A549 (cell line): Measurements from ENCODE around the gene OPCML. TPM values are rescaled to one million over a fixed set of nuclear protein-coding genes. Genes with fewer than 3 reads are reported as not detected.

Experiments used
- ATAC-seq, 2 experiments: fragments of 200-7000 bp in 1 of 2; fragments of >200 bp in 1 of 2; cut with Nextera tagmentation in 1 of 2; cut with Tn5 transposase in 1 of 2; 3 replicates each; pipeline versions ENCODE4 v1.8.0 to v1.9.1; 2018 to 2020; ENCODE audit warnings: mild to moderate bottlenecking in 1 of 2, moderate library complexity in 1 of 2
- CTCF ChIA-PET: fragments of 300-600 bp; sonication (Branson Sonifier 250); formaldehyde crosslinking; extraction: SDS; loops from one replicate; lab custom pipeline; 2021; ENCODE audit warnings: antibody characterized with exemption, inconsistent platforms; lab: Yijun Ruan, JAX
- POLR2A ChIA-PET: fragments of 350-600 bp; formaldehyde crosslinking; extraction: SDS; loops from one replicate; lab custom pipeline; 2021; ENCODE audit warnings: antibody characterized with exemption, inconsistent platforms; lab: Yijun Ruan, JAX
- DNase-seq, 2 experiments: peaks; one replicate each; pipeline versions ENCODE4 v3.0.0 to v3.0.0-alpha.2; 2011 to 2016; ENCODE audit warnings: low read depth in 1 of 2, low spot score in 1 of 2
- FAIRE-seq: peaks from 2 replicates; lab custom pipeline; 2011; peaks lifted over from hg19 to GRCh38; lab: Jason Lieb, UNC
- H3K27ac ChIP-seq, 2 experiments: fragments of >200 bp; sonication (Bioruptor Twin); formaldehyde crosslinking; 3 replicates each; pipeline ENCODE4 v1.5.1; 2016 to 2017
- H3K4me1 ChIP-seq: fragments of >200 bp; sonication (Bioruptor Twin); formaldehyde crosslinking; 3 replicates; pipeline ENCODE4 v1.6.1; 2016
- H3K4me2 ChIP-seq: fragments of >200 bp; sonication (Bioruptor Twin); formaldehyde crosslinking; 3 replicates; pipeline ENCODE4 v1.6.1; 2016
- H3K4me3 ChIP-seq: fragments of >200 bp; sonication (Bioruptor Twin); formaldehyde crosslinking; 3 replicates; pipeline ENCODE4 v1.5.1; 2016
- H3K9me3 ChIP-seq: fragments of >200 bp; sonication (Bioruptor Twin); formaldehyde crosslinking; 3 replicates; pipeline ENCODE4 v1.6.1; 2016
- CBX8 ChIP-seq: fragments of 200-600 bp; sonication (generic); IDR thresholded peaks from 2 replicates; pipeline ENCODE4 v1.6.1; 2016
- CEBPB ChIP-seq, 2 experiments: fragments of >200 bp in 1 of 2; sonication (Bioruptor Twin) in 1 of 2; formaldehyde crosslinking in 1 of 2; IDR thresholded peaks; 2 replicates each; pipeline ENCODE4 v1.6.1; 2012 to 2016
- EHF ChIP-seq: fragments of 250-450 bp; sonication (Bioruptor Pico); IDR thresholded peaks from 2 replicates; pipeline ENCODE4 v1.5.0; 2020; ENCODE audit warnings: mild to moderate bottlenecking
- EHMT2 ChIP-seq: fragments of 200-600 bp; sonication (generic); IDR thresholded peaks from 2 replicates; pipeline ENCODE4 v1.6.1; 2016; ENCODE audit warnings: antibody characterized with exemption, low read depth, mild to moderate bottlenecking, moderate library complexity
- EP300 ChIP-seq, 2 experiments: fragments of >200 bp; sonication (Bioruptor Twin); formaldehyde crosslinking; IDR thresholded peaks; 2 replicates in 1 of 2; 3 replicates in 1 of 2; pipeline ENCODE4 v1.6.1; 2016 to 2017
- ESRRA ChIP-seq: fragments of 150-350 bp; IDR thresholded peaks from 2 replicates; pipeline ENCODE4 v1.6.1; 2014; ENCODE audit warnings: mild to moderate bottlenecking, low read length, borderline replicate concordance
- FOSB ChIP-seq: fragments of 250-450 bp; sonication (Bioruptor Pico); IDR thresholded peaks from 2 replicates; pipeline ENCODE4 v1.5.0; 2020; ENCODE audit warnings: mild to moderate bottlenecking, moderate library complexity
- FOXS1 ChIP-seq: fragments of 250-450 bp; sonication (Bioruptor Pico); IDR thresholded peaks from 2 replicates; pipeline ENCODE4 v1.5.0; 2020; ENCODE audit warnings: mild to moderate bottlenecking, moderate library complexity
- GATA3 ChIP-seq: IDR thresholded peaks from 2 replicates; pipeline ENCODE4 v1.6.1; 2012; ENCODE audit warnings: borderline replicate concordance
- HDAC2 ChIP-seq: fragments of 200-600 bp; sonication (generic); IDR thresholded peaks from 2 replicates; pipeline ENCODE4 v1.6.1; 2016
- HEYL ChIP-seq: fragments of 250-450 bp; sonication (Bioruptor Pico); IDR thresholded peaks from 2 replicates; pipeline ENCODE4 v1.8.0; 2021; ENCODE audit warnings: mild to moderate bottlenecking, moderate library complexity
- HOXB13 ChIP-seq: fragments of 250-450 bp; sonication (Bioruptor Pico); IDR thresholded peaks from 2 replicates; pipeline ENCODE4 v1.5.0; 2020; ENCODE audit warnings: low read depth, mild to moderate bottlenecking, moderate library complexity
- JUNB ChIP-seq: fragments of >200 bp; sonication (Bioruptor Twin); formaldehyde crosslinking; IDR thresholded peaks from 2 replicates; pipeline ENCODE4 v1.6.1; 2016
- KDM5A ChIP-seq: fragments of 200-600 bp; sonication (generic); IDR thresholded peaks from 2 replicates; pipeline ENCODE4 v1.6.1; 2016; ENCODE audit warnings: antibody characterized with exemption, mild to moderate bottlenecking
- NFE2L2 ChIP-seq: fragments of 150-350 bp; conservative IDR thresholded peaks from 2 replicates; pipeline ENCODE4 v1.6.1; 2014; ENCODE audit warnings: low read length
- POLR2A ChIP-seq: IDR thresholded peaks from 2 replicates; pipeline ENCODE4 v1.6.1; 2012; ENCODE audit warnings: mild to moderate bottlenecking, low read length
- POLR2AphosphoS2 ChIP-seq: conservative IDR thresholded peaks from 2 replicates; pipeline ENCODE4 v1.6.1; 2012; ENCODE audit warnings: low read length, improper control_type of control experiment, inconsistent platforms
- RAD21 ChIP-seq, 2 experiments: fragments of >200 bp in 1 of 2; sonication (Bioruptor Twin) in 1 of 2; formaldehyde crosslinking in 1 of 2; IDR thresholded peaks in 1 of 2; conservative IDR thresholded peaks in 1 of 2; 2 replicates in 1 of 2; 3 replicates in 1 of 2; pipeline ENCODE4 v1.6.1; 2012 to 2018; ENCODE audit warnings: inconsistent platforms in 1 of 2
- RCOR1 ChIP-seq: fragments of 150-350 bp; IDR thresholded peaks from 2 replicates; pipeline ENCODE4 v1.6.1; 2014; ENCODE audit warnings: antibody characterized with exemption, low read length, low read depth
- RFX5 ChIP-seq: fragments of 450-650 bp; IDR thresholded peaks from 2 replicates; pipeline ENCODE4 v1.7.1; 2014; ENCODE audit warnings: antibody characterized with exemption, mild to moderate bottlenecking, moderate library complexity
- RNF2 ChIP-seq: fragments of 200-600 bp; sonication (generic); IDR thresholded peaks from 2 replicates; pipeline ENCODE4 v1.6.1; 2016; ENCODE audit warnings: low read depth, mild to moderate bottlenecking, antibody characterized with exemption, moderate library complexity, borderline replicate concordance
- SMC3 ChIP-seq: fragments of >200 bp; sonication (Bioruptor Twin); formaldehyde crosslinking; IDR thresholded peaks from 3 replicates; pipeline ENCODE4 v1.6.1; 2018; ENCODE audit warnings: inconsistent platforms
- SREBF2 ChIP-seq: fragments of 450-650 bp; IDR thresholded peaks from 2 replicates; pipeline ENCODE4 v1.6.1; 2014; ENCODE audit warnings: mild to moderate bottlenecking, moderate library complexity
- TFCP2L1 ChIP-seq: fragments of 250-450 bp; sonication (Bioruptor Pico); IDR thresholded peaks from 2 replicates; pipeline ENCODE4 v1.5.0; 2021; ENCODE audit warnings: mild to moderate bottlenecking
- ZSCAN20 ChIP-seq: fragments of 250-450 bp; sonication (Bioruptor Pico); IDR thresholded peaks from 2 replicates; pipeline ENCODE4 v1.8.0; 2022; ENCODE audit warnings: mild to moderate bottlenecking, moderate library complexity
- WGBS: methylation state at CpG from one replicate; pipeline ENCODE4 v1.1.6; 2017; ENCODE audit errors: missing lambda C conversion rate; 5-methylcytosine and 5-hydroxymethylcytosine counted together
- polyA plus RNA-seq, 4 experiments: library from polyadenylated mRNA; depleted of rRNA in 3 of 4; stranded (reverse); fragments of >200 nt; fragmentation: RNase III in 1 of 4; extraction: RNeasy Plus Mini Kit Qiagen cat#74134 plus additional on column Dnase treatment in 1 of 4; gene quantifications; 2 replicates in 3 of 4; 3 replicates in 1 of 4; pipeline ENCODE4 v1.2.3, GENCODE V29; 2011 to 2017
- TF ChIP-seq, protein P1 (sequence below): fragments of 250-450 bp; sonication (Bioruptor Pico); IDR thresholded peaks from 2 replicates; pipeline ENCODE4 v1.5.0; 2020; ENCODE audit warnings: low read depth, mild to moderate bottlenecking, moderate library complexity
- TF ChIP-seq, protein P2 (sequence below): fragments of >200 bp; sonication (Bioruptor Twin); formaldehyde crosslinking; IDR thresholded peaks from 3 replicates; pipeline ENCODE4 v1.5.1; 2016
- TF ChIP-seq, protein P3 (sequence below): fragments of 450-650 bp; IDR thresholded peaks from 2 replicates; pipeline ENCODE4 v1.6.1; 2014; ENCODE audit warnings: antibody characterized with exemption
- TF ChIP-seq, protein P4 (sequence below): fragments of 200-600 bp; sonication (generic); IDR thresholded peaks from 2 replicates; pipeline ENCODE4 v1.6.1; 2016; ENCODE audit warnings: antibody characterized with exemption, mild to moderate bottlenecking, moderate library complexity

OPCML gene
- polyA plus RNA-seq, 2 of the 4 experiments (the other 2 are of a cell fraction) = not detected

DNA sequence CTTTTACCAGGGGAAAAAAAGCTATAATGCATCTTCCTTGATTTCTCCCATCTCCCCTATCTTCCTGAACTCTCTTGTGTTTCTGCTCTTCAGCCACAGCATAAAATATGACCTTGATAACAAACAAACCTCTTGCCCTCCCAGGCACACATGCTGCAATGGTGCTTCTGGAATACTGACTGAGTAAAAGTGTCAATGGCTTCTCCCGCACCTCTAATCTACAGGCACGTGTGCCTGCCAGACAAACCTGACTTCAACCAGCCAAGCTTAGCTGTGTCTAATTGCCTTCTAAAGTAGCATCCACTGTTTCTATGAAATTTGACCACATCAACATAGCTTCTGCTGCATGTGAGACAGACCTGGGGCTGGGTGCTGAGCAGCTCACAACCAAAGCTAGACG is 12.7 kb downstream of the OPCML start:
- Histone ChIP-seq H3K9me3 (no peaks in the 10 kb centered on the region), H3K27ac (no peak overlapping the region), H3K4me2 (no peak overlapping the region), H3K4me3 (no peak overlapping the region), H3K4me1 (no peaks in the 10 kb centered on the region)
- no peak for ATAC-seq
- ChIA-PET POLR2A (no interaction called here), CTCF (interaction anchor here (1.5 kb wide), 1 partner anchor 9 kb away, joined by 3 read pairs; no protein-coding TSS in a partner anchor)
- DNase-seq = no peak
- no peak for FAIRE-seq
- no peak for TF ChIP-seq CEBPB (IDR thresholded peaks at IDR 0.05)
- TF ChIP-seq JUNB = no peak
- TF ChIP-seq, protein P1, sequence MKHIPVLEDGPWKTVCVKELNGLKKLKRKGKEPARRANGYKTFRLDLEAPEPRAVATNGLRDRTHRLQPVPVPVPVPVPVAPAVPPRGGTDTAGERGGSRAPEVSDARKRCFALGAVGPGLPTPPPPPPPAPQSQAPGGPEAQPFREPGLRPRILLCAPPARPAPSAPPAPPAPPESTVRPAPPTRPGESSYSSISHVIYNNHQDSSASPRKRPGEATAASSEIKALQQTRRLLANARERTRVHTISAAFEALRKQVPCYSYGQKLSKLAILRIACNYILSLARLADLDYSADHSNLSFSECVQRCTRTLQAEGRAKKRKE (CRISPR knock-in tag) = no peak
- 46% methylated on average over 3 of the region's 3 CpGs for WGBS

DNA sequence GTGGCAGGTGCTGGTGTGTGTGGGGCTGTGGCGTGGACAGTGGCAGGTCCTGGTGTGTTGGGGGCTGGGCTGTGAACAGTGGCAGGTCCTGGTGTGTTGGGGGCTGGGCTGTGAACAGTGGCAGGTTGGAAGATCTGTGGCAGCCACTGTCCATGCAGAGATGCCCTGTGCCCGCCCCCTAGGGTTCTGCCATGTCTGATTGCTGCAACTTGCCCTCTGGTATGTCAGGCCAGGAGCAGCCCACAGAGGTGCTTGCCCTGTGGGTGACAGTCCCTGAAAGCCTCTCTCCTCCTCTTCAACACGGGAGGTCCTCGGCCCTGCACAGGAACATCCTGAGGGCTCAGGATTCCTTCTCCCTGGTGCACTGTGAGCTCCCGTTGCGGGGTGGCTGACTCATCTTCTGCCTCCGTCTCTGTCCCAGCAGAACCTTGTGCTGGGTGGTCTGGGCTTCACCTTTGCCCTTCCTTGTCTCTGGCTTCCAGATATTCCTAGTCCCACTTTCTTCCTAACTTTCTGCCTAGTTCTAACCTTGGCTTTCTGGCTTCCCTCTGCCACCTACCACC is 13.5 kb downstream of the OPCML start:
- no peaks in the 10 kb centered on the region for H3K4me1 ChIP-seq
- WGBS = 0% methylated on average over 5 of the region's 7 CpGs
- no peak overlapping the region for H3K27ac ChIP-seq
- no peaks in the 10 kb centered on the region for H3K9me3 ChIP-seq
- CTCF ChIA-PET = no interaction called here
- TF ChIP-seq NFE2L2 = no peak
- no peak for TF ChIP-seq EHMT2
- no peak for TF ChIP-seq ESRRA
- TF ChIP-seq EHF = no peak
- TF ChIP-seq POLR2AphosphoS2 = no peak
- no peak for TF ChIP-seq RNF2
- no peak for TF ChIP-seq FOSB (CRISPR knock-in tag)
- TF ChIP-seq RFX5 = no peak
- no peak for TF ChIP-seq FOXS1
- no peak for TF ChIP-seq GATA3
- no peak for TF ChIP-seq CBX8
- TF ChIP-seq CEBPB (IDR thresholded peaks at IDR 0.05) = no peak
- no peak for TF ChIP-seq SREBF2
- TF ChIP-seq, all 56 proteins: peak for 0
- no peak overlapping the region for H3K4me3 ChIP-seq
- FAIRE-seq (no peak), DNase-seq (no peak), ATAC-seq (no peak)
- POLR2A ChIA-PET = no interaction called here
- no peak overlapping the region for H3K4me2 ChIP-seq

DNA sequence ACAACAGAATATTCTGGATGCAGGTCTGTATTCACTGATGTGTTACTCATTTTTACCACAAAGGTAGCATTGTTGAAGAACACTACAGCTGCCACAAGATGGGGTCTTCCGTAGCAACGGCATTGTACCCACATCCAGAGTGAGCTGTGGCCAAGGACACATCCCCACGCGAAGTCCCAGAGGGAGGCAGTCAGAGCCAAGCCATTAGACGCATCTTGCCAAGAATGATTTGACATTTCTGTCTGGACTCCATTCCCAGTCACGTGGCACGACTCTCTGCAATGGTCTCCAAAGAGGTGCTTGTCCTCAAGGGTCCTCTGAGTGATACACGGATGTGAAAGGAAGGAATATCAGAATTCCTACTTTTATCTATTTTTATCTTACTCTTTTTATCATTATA is 15.5 kb downstream of the OPCML start:
- FAIRE-seq = no peak
- CTCF ChIA-PET = no interaction called here

More for the DNA sequence above, 15.5 kb downstream of the OPCML start:
- Histone ChIP-seq H3K4me1 (no peaks in the 10 kb centered on the region), H3K9me3 (no peaks in the 10 kb centered on the region), H3K4me2 (no peak overlapping the region), H3K27ac (no peak overlapping the region)
- DNase-seq = no peak
- 30% methylated on average over 8 of the region's 8 CpGs for WGBS
- ATAC-seq = no peak
- no peak for TF ChIP-seq TFCP2L1 (CRISPR knock-in tag)
- TF ChIP-seq RCOR1 = no peak
- TF ChIP-seq, protein P2, sequence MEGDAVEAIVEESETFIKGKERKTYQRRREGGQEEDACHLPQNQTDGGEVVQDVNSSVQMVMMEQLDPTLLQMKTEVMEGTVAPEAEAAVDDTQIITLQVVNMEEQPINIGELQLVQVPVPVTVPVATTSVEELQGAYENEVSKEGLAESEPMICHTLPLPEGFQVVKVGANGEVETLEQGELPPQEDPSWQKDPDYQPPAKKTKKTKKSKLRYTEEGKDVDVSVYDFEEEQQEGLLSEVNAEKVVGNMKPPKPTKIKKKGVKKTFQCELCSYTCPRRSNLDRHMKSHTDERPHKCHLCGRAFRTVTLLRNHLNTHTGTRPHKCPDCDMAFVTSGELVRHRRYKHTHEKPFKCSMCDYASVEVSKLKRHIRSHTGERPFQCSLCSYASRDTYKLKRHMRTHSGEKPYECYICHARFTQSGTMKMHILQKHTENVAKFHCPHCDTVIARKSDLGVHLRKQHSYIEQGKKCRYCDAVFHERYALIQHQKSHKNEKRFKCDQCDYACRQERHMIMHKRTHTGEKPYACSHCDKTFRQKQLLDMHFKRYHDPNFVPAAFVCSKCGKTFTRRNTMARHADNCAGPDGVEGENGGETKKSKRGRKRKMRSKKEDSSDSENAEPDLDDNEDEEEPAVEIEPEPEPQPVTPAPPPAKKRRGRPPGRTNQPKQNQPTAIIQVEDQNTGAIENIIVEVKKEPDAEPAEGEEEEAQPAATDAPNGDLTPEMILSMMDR = no peak
- TF ChIP-seq ZSCAN20 = no peak
- TF ChIP-seq POLR2A = no peak
- no peak for TF ChIP-seq EP300 (IDR thresholded peaks at IDR 0.05)
- no peak for TF ChIP-seq KDM5A
- no peak for TF ChIP-seq RAD21 (conservative IDR thresholded peaks at IDR 0.05 in 1 of 2, IDR thresholded peaks at IDR 0.05 in 1 of 2)
- TF ChIP-seq HEYL = no peak
- no peak for TF ChIP-seq HDAC2
- no peak for TF ChIP-seq JUNB
- TF ChIP-seq, protein P3, sequence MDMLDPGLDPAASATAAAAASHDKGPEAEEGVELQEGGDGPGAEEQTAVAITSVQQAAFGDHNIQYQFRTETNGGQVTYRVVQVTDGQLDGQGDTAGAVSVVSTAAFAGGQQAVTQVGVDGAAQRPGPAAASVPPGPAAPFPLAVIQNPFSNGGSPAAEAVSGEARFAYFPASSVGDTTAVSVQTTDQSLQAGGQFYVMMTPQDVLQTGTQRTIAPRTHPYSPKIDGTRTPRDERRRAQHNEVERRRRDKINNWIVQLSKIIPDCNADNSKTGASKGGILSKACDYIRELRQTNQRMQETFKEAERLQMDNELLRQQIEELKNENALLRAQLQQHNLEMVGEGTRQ = no peak
- no peak for TF ChIP-seq HOXB13 (CRISPR knock-in tag)
- TF ChIP-seq RFX5 = no peak
- TF ChIP-seq, protein P4, sequence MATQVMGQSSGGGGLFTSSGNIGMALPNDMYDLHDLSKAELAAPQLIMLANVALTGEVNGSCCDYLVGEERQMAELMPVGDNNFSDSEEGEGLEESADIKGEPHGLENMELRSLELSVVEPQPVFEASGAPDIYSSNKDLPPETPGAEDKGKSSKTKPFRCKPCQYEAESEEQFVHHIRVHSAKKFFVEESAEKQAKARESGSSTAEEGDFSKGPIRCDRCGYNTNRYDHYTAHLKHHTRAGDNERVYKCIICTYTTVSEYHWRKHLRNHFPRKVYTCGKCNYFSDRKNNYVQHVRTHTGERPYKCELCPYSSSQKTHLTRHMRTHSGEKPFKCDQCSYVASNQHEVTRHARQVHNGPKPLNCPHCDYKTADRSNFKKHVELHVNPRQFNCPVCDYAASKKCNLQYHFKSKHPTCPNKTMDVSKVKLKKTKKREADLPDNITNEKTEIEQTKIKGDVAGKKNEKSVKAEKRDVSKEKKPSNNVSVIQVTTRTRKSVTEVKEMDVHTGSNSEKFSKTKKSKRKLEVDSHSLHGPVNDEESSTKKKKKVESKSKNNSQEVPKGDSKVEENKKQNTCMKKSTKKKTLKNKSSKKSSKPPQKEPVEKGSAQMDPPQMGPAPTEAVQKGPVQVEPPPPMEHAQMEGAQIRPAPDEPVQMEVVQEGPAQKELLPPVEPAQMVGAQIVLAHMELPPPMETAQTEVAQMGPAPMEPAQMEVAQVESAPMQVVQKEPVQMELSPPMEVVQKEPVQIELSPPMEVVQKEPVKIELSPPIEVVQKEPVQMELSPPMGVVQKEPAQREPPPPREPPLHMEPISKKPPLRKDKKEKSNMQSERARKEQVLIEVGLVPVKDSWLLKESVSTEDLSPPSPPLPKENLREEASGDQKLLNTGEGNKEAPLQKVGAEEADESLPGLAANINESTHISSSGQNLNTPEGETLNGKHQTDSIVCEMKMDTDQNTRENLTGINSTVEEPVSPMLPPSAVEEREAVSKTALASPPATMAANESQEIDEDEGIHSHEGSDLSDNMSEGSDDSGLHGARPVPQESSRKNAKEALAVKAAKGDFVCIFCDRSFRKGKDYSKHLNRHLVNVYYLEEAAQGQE = no peak
- TF ChIP-seq CEBPB (IDR thresholded peaks at IDR 0.05) = no peak
- no peak for TF ChIP-seq SMC3
- TF ChIP-seq, all 56 proteins: peak for 0
- no peak overlapping the region for H3K4me3 ChIP-seq
- POLR2A ChIA-PET = no interaction called here
